Uterus (tissue), 2 donors: ENCODE data around the gene CA6.

Source experiments
- POLR2A ChIP-seq, 2 donors: fragments of 450-650 bp; IDR thresholded peaks; one replicate each; pipeline ENCODE4 v1.6.1; 2016; ENCODE audit warnings: antibody characterized with exemption in 2 of 2, mild to moderate bottlenecking in 1 of 2, moderate library complexity in 1 of 2
- TF ChIP-seq, protein P1 (sequence below), 4 experiments: fragments of 200-600 bp in 2 of 4; fragments of 450-650 bp in 2 of 4; sonication (generic) in 2 of 4; IDR thresholded peaks; one replicate each; pipeline ENCODE4 v1.5.1; 2016 to 2019; ENCODE audit warnings: antibody characterized with exemption in 4 of 4, mild to moderate bottlenecking in 2 of 4, moderate library complexity in 1 of 4

DNA sequence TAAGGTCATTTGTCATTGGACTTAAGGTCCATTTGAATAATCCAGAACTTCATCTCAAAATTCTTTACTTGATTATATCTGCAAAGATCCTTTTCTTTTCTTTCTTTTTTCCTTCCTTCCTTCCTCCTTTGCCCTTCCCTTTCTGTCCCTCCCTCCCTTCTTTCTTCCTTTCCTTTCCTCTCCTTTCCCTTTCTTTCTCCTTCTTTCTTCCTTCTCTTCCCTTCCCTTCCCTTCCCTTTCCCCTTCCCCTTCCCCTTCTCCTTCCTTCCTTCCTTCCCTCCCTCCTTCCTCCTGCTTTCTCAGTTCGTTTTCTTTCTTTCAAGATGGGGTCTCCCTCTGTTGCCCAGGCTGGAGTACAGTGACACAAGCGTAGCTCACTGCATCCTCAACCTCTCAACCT, 35.5 kb downstream of the CA6 start:
- TF ChIP-seq, protein P1, sequence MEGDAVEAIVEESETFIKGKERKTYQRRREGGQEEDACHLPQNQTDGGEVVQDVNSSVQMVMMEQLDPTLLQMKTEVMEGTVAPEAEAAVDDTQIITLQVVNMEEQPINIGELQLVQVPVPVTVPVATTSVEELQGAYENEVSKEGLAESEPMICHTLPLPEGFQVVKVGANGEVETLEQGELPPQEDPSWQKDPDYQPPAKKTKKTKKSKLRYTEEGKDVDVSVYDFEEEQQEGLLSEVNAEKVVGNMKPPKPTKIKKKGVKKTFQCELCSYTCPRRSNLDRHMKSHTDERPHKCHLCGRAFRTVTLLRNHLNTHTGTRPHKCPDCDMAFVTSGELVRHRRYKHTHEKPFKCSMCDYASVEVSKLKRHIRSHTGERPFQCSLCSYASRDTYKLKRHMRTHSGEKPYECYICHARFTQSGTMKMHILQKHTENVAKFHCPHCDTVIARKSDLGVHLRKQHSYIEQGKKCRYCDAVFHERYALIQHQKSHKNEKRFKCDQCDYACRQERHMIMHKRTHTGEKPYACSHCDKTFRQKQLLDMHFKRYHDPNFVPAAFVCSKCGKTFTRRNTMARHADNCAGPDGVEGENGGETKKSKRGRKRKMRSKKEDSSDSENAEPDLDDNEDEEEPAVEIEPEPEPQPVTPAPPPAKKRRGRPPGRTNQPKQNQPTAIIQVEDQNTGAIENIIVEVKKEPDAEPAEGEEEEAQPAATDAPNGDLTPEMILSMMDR (IDR thresholded peaks at IDR 0.05), result no peak
- TF ChIP-seq POLR2A (IDR thresholded peaks at IDR 0.05), result no peak
